ENCODE results near the gene PFN2.

Gene PFN2

GRCh38 chr3:149917124-149917667 lies 53.5 kb downstream of the PFN2 start:
- DNase-seq (ENCODE audit: low spot score), result no peak
